Common myeloid progenitor, CD34-positive (primary cell): Measurements from ENCODE around the gene MEIOSIN.
"Not testable (repeated sequence)": the region's sequence is repeated elsewhere in the genome, so short reads cannot be mapped to it uniquely, and the experiment has no call there.

Experiments
- CTCF ChIA-PET: fragments of 350-600 bp; sonication (Branson Sonifier 250); formaldehyde crosslinking; loops from one replicate; lab custom pipeline; 2021; ENCODE audit warnings: antibody characterized with exemption; lab: Charles Lee
- POLR2A ChIA-PET: fragments of 350-600 bp; sonication (Branson Sonifier 250); formaldehyde crosslinking; loops from one replicate; lab custom pipeline; 2021; ENCODE audit warnings: antibody characterized with exemption; lab: Charles Lee
- DNase-seq, 3 donors: peaks; one replicate each; pipeline versions ENCODE4 v3.0.0 to v3.0.0-alpha.2; 2013
- H3K27ac ChIP-seq, 2 experiments: 1 replicate in 1 of 2; 2 replicates in 1 of 2; pipeline ENCODE4 v1.7.0; 2013; ENCODE audit warnings: inconsistent platforms in 2 of 2, low read length in 2 of 2, mild to moderate bottlenecking in 2 of 2, low read depth in 1 of 2, moderate library complexity in 1 of 2; ENCODE audit not compliant: severe bottlenecking in 2 of 2, insufficient read depth in 1 of 2, poor library complexity in 1 of 2
- H3K27me3 ChIP-seq, 5 experiments: replicated peaks in 2 of 5; 1 replicate in 3 of 5; 2 replicates in 2 of 5; pipeline versions ENCODE4 v1.6.1 to v1.7.0; 2013; ENCODE audit warnings: low read length in 4 of 5, mild to moderate bottlenecking in 2 of 5, moderate library complexity in 2 of 5, inconsistent platforms in 1 of 5; ENCODE audit not compliant: insufficient read depth in 5 of 5, control insufficient read depth in 4 of 5
- H3K36me3 ChIP-seq, 4 experiments: 1 replicate in 2 of 4; 2 replicates in 2 of 4; pipeline versions ENCODE4 v1.6.1 to v1.7.0; 2013; ENCODE audit warnings: low read length in 3 of 4, control low read depth in 1 of 4, mild to moderate bottlenecking in 1 of 4; ENCODE audit not compliant: control insufficient read depth in 4 of 4, insufficient read depth in 4 of 4
- H3K4me1 ChIP-seq, 4 experiments: 1 replicate in 3 of 4; 2 replicates in 1 of 4; pipeline versions ENCODE4 v1.6.1 to v1.7.1; 2013; ENCODE audit warnings: low read length in 3 of 4, mild to moderate bottlenecking in 3 of 4, control low read depth in 1 of 4, inconsistent platforms in 1 of 4, moderate library complexity in 1 of 4; ENCODE audit not compliant: control insufficient read depth in 4 of 4, insufficient read depth in 4 of 4; ENCODE audit errors: control extremely low read depth in 1 of 4
- H3K4me3 ChIP-seq, 7 experiments: 1 replicate in 4 of 7; 2 replicates in 3 of 7; pipeline versions ENCODE4 v1.5.1 to v1.7.0; 2013; ENCODE audit warnings: mild to moderate bottlenecking in 7 of 7, low read length in 6 of 7, moderate library complexity in 6 of 7, inconsistent platforms in 2 of 7, low read depth in 2 of 7, control low read depth in 1 of 7; ENCODE audit not compliant: insufficient read depth in 4 of 7, control insufficient read depth in 1 of 7; ENCODE audit errors: extremely low read depth in 1 of 7
- H3K9me3 ChIP-seq, 5 experiments: 1 replicate in 4 of 5; 2 replicates in 1 of 5; pipeline versions ENCODE4 v1.6.1 to v1.7.1; 2013; ENCODE audit warnings: low read length in 4 of 5, mild to moderate bottlenecking in 2 of 5, inconsistent platforms in 1 of 5, low read depth in 1 of 5, moderate library complexity in 1 of 5; ENCODE audit not compliant: control insufficient read depth in 4 of 5, insufficient read depth in 2 of 5; ENCODE audit errors: control extremely low read depth in 1 of 5
- WGBS: methylation state at CpG from one replicate; pipeline ENCODE4 v1.1.5; 2013; ENCODE audit not compliant: insufficient coverage; 5-methylcytosine and 5-hydroxymethylcytosine counted together

MEIOSIN gene

GRCh38 chr19:45720065-45720464 lies 13.2 kb upstream of the MEIOSIN start:
- Histone ChIP-seq H3K4me1 (peaks cover 2 to 22% (median 16%) of the 10 kb centered on the region in 4 experiments), H3K36me3 (peaks cover 7 to 13% (median 11%) of the 10 kb centered on the region in 4 experiments)
- H3K27me3 ChIP-seq, DNase-seq, H3K9me3 ChIP-seq, H3K4me3 ChIP-seq, H3K27ac ChIP-seq, POLR2A ChIA-PET: not testable (repeated sequence)
- 91% methylated on average over 10 of the region's 11 CpGs for WGBS
- CTCF ChIA-PET: interaction anchor here (0.6 to 1.7 kb wide), 3 partner anchors 20 to 50 kb away, joined by 3 to 4 read pairs (median 3); no protein-coding TSS in a partner anchor

DNA sequence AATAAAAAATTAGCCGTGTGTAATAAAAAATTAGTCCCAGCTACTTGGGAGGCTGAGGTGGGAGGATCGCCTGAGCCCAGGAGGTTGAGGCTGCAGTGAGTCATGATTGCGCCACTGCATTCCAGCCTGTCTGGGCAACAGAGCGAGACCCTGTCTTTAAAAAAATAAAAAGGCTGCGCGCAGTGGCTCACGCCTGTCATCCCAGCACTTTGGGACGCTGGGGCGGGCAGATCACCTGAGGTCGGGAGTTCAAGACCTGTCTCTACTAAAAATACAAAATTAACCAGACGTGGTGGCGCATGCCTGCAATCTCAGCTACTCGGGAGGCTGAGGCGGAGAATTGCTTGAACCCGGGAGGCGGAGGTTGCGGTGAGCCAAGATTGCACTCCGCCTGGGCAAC lies 4.6 kb upstream of the MEIOSIN start:
- DNase-seq, H3K4me3 ChIP-seq, H3K27ac ChIP-seq, H3K36me3 ChIP-seq, POLR2A ChIA-PET, H3K27me3 ChIP-seq, H3K9me3 ChIP-seq: not testable (repeated sequence)
- CTCF ChIA-PET: interaction anchor here (1.1 kb wide), 1 partner anchor 12 kb away, joined by 4 read pairs; no protein-coding TSS in a partner anchor
- H3K4me1 ChIP-seq: peaks cover 2 to 12% (median 9%) of the 10 kb centered on the region in 4 experiments
- 96% methylated on average over 15 of the region's 18 CpGs for WGBS

DNA sequence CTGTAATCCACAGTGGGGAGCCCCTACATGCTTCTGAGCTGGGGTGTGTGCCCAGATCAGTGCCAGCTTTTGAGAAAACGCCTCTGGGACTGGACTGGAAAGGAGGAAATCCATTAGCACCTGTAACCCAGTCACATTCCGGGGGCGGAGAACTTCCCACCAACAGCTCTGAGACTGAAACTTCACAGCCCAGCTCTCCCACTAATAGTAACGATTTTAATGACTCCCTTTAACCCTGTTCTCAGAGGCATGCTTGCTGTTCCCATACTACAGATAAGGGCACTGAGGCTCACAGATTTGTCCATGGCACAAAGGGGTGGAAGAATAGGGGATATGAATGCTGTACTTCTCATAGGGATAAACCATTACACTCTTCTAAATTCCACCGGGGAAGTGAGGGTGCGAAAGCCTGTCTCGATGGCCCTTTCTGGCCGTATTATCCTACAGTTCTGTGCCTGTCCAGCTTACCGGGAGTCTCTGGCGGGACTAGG lies 3.4 kb upstream of the MEIOSIN start:
- peaks cover 2 to 12% (median 9%) of the 10 kb centered on the region in 4 experiments for H3K4me1 ChIP-seq
- 22% methylated on average over 8 of the region's 10 CpGs for WGBS
- H3K27me3 ChIP-seq: no peaks in the 10 kb centered on the region
- H3K4me3 ChIP-seq: peak overlapping the region; percentile 56 to 93 (median 85)
- H3K27ac ChIP-seq: peak overlapping the region; percentile 74 to 87
- POLR2A ChIA-PET: interaction anchor here (0.5 to 1.5 kb wide), 5 partner anchors 13 to 1040 kb away, joined by 3 to 10 read pairs (median 3); partner anchors contain the start of genes QPCTL and SNRPD2
- no peaks in the 10 kb centered on the region for H3K9me3 ChIP-seq
- CTCF ChIA-PET: interaction anchor here (1.1 to 2.9 kb wide), 4 partner anchors 11 to 37 kb away, joined by 3 to 11 read pairs (median 6); partner anchors contain the start of genes QPCTL and SNRPD2
- DNase-seq: no peak
- no peaks in the 10 kb centered on the region for H3K36me3 ChIP-seq

DNA sequence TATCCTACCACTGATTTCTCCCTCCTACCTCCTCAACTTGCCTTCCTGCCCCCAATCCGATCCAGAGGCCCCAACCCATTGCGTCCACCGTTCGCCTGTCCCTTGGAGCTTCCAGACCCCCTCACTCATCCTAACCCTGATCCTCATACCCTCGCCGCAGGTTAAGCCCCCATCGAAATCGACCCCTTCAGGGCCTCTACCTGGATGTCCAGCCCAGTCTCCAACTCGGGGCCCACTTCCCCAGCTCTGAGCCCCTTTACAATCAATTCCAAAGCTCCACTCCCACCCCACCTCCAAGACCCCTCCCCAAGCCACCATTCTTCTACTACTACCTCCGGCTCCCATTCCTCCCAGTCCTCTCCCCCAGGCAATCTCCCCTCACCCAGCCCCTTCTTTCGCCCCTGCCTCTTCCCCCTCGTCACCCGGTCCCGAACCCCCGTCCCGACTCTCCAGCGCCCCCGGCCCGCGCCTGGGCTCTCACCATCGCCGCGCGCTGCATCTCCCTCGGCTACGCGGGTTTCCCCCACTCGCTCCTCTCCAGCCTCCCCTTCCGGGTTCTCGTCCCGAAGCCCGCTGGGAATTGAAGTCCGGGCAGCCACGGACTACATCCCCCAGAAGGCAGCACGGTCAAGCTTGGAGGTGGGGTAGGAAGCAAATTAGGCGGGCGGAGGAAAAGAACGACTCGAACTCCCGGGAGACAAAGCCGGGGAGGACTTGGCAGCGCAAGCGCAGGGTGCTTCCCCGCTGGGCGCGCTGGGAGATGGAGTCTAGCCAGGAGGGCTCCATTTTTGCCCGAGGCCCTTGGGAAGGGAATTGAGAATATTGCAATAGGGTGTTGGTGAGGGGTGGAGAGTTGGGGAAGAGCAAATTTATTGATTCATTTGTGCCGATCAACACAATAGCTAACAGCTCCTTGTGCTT lies 2.6 kb upstream of the MEIOSIN start, which contains the start of gene FBXO46:
TSS of gene FBXO46 (minus strand) at position 529 of the 921 bp plus-strand sequence. CDS start 17,401 bp downstream, outside the sequence.
- CTCF ChIA-PET: interaction anchor here (1.2 to 2.9 kb wide), 4 partner anchors 10 to 38 kb away, joined by 3 to 11 read pairs (median 5); partner anchors contain the start of genes QPCTL and SNRPD2
- H3K27me3 ChIP-seq: no peaks in the 10 kb centered on the region

DNA sequence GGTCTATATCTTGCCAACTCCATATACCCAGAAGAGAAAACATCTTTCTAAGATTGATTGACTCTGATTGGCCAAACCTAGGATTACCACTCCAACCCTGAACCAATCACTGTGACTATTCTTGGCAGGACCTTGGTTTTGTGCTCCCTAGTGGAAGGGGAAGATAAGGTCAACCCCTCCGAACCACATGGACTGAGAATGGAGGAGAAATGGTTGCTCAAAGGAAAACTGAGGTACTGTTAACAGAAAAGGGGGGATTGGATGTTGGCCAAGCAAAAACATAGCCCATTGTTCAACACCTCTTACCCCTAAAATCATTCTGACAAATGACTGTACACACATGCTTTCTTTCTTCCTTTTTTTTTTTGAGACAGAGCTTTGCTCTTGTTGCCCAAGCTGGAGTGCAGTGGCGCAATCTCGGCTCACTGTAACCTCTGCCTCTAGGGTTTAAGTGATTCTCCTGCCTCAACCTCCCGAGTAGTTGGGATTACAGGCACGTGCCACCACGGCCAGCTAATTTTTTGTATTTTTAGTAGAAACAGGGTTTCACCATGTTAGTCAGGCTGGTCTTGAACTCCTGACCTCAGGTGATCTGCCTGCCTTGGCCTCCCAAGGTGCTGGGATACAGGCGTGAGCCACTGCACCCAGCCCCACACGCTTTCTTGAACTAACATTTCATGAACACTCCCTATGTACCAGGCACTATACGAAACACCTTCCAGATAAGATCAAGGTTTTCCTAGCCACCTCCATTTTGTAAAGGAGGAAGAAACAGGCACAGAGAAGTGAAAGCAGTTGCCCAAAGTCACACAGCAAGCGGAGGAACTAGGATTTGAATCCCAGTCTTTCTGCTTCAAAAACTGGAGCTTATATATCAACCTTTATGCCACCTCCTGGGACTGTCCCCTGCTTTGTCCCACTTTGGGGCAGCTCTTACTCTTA lies 6.5 kb downstream of the MEIOSIN start:
- Histone ChIP-seq H3K9me3 (no peaks in the 10 kb centered on the region), H3K27ac (no peak overlapping the region), H3K4me3 (no peak overlapping the region), H3K27me3 (no peaks in the 10 kb centered on the region), H3K36me3 (no peaks in the 10 kb centered on the region), H3K4me1 (no peaks in the 10 kb centered on the region)
- no peak for DNase-seq
- POLR2A ChIA-PET: no interaction called here
- CTCF ChIA-PET: interaction anchor here (1.1 to 1.4 kb wide), 2 partner anchors 11 to 20 kb away, joined by 3 to 4 read pairs; no protein-coding TSS in a partner anchor
- 96% methylated on average over 8 of the region's 10 CpGs for WGBS

More for the DNA sequence above, 2.6 kb upstream of the MEIOSIN start, which contains the start of gene FBXO46:
- peak; percentile 96 to 98 (median 98) for DNase-seq
- Histone ChIP-seq H3K4me3 (peak within 1 kb of the TSS; percentile 56 to 93 (median 85)), H3K9me3 (no peaks in the 10 kb centered on the region), H3K4me1 (peaks cover 2 to 12% (median 9%) of the 10 kb centered on the region in 4 experiments), H3K36me3 (no peaks in the 10 kb centered on the region), H3K27ac (peak within 1 kb of the TSS; percentile 74 to 87)
- 0% methylated on average over 34 of the region's 48 CpGs for WGBS
- POLR2A ChIA-PET: interaction anchor here (0.5 to 1.5 kb wide), 5 partner anchors 13 to 1039 kb away, joined by 3 to 10 read pairs (median 3); partner anchors contain the start of genes QPCTL, SIX5 and SNRPD2

DNA sequence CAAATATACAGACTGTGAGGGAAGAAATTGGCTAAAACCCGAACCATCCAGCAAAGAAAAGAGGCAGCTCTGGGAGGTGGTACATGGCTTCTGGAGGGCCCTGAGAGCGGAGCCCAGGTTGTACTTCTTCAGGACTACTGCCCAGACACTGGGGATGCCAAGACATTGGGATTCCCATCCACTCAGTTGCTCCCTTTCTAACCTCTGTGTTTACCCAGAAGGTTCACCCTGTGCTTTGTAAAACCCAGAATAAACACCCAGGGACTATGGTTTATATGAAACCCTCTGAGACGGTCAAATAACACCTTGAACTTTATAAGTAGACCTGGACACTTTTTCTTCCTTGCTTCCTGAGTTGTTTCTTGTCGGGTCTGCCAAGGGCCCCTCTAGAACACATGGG lies 9.7 kb downstream of the MEIOSIN start:
- Histone ChIP-seq H3K36me3 (no peaks in the 10 kb centered on the region), H3K27ac (no peak overlapping the region), H3K4me3 (no peak overlapping the region), H3K9me3 (no peaks in the 10 kb centered on the region), H3K4me1 (no peaks in the 10 kb centered on the region), H3K27me3 (peaks cover 0 to 8% (median 2%) of the 10 kb centered on the region in 5 experiments)
- DNase-seq: no peak
- WGBS: 100% methylated on average over 3 of the region's 4 CpGs
- CTCF ChIA-PET: no interaction called here
- POLR2A ChIA-PET: interaction anchor here (1.3 kb wide), 1 partner anchor 37 kb away, joined by 3 read pairs; no protein-coding TSS in a partner anchor
